CD4-positive, alpha-beta T cell treated with Interleukin-1 beta for 1 hour (primary cell): Measurements from ENCODE around the gene ARL8B.
"Not testable (repeated sequence)": the region's sequence is repeated elsewhere in the genome, so short reads cannot be mapped to it uniquely, and the experiment has no call there.

Experiments used
- DNase-seq, 2 donors: peaks; one replicate each; pipeline ENCODE4 v3.0.0-alpha.2; 2020 to 2022

ARL8B gene

GRCh38 chr3:5149306-5149880 is 27.3 kb downstream of the ARL8B start:
- no peak for DNase-seq

- no peak for DNase-seq
Observed at GRCh38 chr3:5151586-5151985, 29.5 kb downstream of the ARL8B start.

- no peak for DNase-seq
Observed at GRCh38 chr3:5153074-5153473, 31.0 kb downstream of the ARL8B start.

- no peak for DNase-seq
Observed at GRCh38 chr3:5155241-5155640, 33.1 kb downstream of the ARL8B start.

GRCh38 chr3:5160321-5160720 is 38.2 kb downstream of the ARL8B start:
- no peak for DNase-seq

- no peak for DNase-seq
Observed at GRCh38 chr3:5160940-5161858, 39.1 kb downstream of the ARL8B start.

GRCh38 chr3:5162102-5162501 is 40.0 kb downstream of the ARL8B start:
- DNase-seq, result no peak

GRCh38 chr3:5165698-5166097 is 43.6 kb downstream of the ARL8B start:
- DNase-seq, result no peak

- DNase-seq, result no peak
Observed at GRCh38 chr3:5166846-5167245, 44.8 kb downstream of the ARL8B start.

- no peak for DNase-seq
Observed at GRCh38 chr3:5168110-5168509, 46.0 kb downstream of the ARL8B start.

GRCh38 chr3:5169807-5170206 is 47.7 kb downstream of the ARL8B start:
- DNase-seq, result no peak

- no peak for DNase-seq
Observed at GRCh38 chr3:5170975-5171374, 48.9 kb downstream of the ARL8B start.

- no peak for DNase-seq
Observed at GRCh38 chr3:5172018-5172417, 49.9 kb downstream of the ARL8B start.

GRCh38 chr3:5179036-5179435 is 56.9 kb downstream of the ARL8B start:
- DNase-seq, result not testable (repeated sequence)

- DNase-seq, result peak in 1 of 2 donors; percentile 35
Observed at GRCh38 chr3:5181469-5182141, 59.5 kb downstream of the ARL8B start.

GRCh38 chr3:5183714-5184113 is 61.6 kb downstream of the ARL8B start:
- DNase-seq, result not testable (repeated sequence)

GRCh38 chr3:5184499-5184898 is 62.4 kb downstream of the ARL8B start:
- no peak for DNase-seq

GRCh38 chr3:5185093-5185673 is 63.1 kb downstream of the ARL8B start:
- DNase-seq, result no peak

GRCh38 chr3:5186089-5186857 is 64.2 kb downstream of the ARL8B start:
- peak in 1 of 2 donors; percentile 33 for DNase-seq

GRCh38 chr3:5186858-5187155 is 64.7 kb downstream of the ARL8B start:
- DNase-seq, result no peak

- peak; percentile 97 for DNase-seq
Observed at GRCh38 chr3:5187156-5187919, 65.2 kb downstream of the ARL8B start, which contains the start of gene EDEM1. EDEM1 (plus strand) TSS chr3:5187707; CDS start chr3:5187806, 99 bp downstream.

- DNase-seq, result peak; percentile 52
Observed at GRCh38 chr3:5187920-5188418, 65.9 kb downstream of the ARL8B start.
